ENCODE results near the gene CUTA. TPM values are rescaled to one million over a fixed set of nuclear protein-coding genes. Genes with fewer than 3 reads are reported as not detected.

CUTA gene
- total RNA-seq, 1 experiment from 2014 or later, result 186 TPM

DNA sequence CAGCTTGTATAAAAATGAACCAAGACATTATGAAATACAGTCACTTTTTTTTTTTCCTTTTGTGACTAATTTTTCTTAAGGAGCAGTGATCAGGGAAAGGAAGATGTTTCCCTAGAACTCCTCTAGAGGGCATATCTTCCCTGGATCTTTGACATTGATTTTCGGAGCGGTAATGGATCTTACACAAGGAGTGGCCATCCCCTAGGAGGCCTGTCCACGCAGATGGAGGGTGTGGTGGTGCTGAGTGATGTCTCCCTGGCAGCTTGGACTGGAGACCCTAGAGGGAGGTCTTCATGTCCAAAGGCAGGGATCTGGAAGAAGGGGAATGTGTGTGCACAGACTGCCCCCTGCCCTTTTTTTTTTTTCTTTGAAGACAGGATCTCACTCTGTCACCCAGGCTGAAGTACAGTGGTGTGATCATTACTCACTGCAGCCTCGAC, 33.3 kb downstream of the CUTA start:
- no peak overlapping the region for H3K27ac ChIP-seq (ENCODE audit: low read depth, low read length)
- H3K9me2 ChIP-seq (ENCODE audit: insufficient read depth), result no peaks in the 10 kb centered on the region
- peak overlapping the region; percentile 59 for H2AFZ ChIP-seq (ENCODE audit: low read depth, low read length, poor library complexity, severe bottlenecking)
- TF ChIP-seq, protein P1, sequence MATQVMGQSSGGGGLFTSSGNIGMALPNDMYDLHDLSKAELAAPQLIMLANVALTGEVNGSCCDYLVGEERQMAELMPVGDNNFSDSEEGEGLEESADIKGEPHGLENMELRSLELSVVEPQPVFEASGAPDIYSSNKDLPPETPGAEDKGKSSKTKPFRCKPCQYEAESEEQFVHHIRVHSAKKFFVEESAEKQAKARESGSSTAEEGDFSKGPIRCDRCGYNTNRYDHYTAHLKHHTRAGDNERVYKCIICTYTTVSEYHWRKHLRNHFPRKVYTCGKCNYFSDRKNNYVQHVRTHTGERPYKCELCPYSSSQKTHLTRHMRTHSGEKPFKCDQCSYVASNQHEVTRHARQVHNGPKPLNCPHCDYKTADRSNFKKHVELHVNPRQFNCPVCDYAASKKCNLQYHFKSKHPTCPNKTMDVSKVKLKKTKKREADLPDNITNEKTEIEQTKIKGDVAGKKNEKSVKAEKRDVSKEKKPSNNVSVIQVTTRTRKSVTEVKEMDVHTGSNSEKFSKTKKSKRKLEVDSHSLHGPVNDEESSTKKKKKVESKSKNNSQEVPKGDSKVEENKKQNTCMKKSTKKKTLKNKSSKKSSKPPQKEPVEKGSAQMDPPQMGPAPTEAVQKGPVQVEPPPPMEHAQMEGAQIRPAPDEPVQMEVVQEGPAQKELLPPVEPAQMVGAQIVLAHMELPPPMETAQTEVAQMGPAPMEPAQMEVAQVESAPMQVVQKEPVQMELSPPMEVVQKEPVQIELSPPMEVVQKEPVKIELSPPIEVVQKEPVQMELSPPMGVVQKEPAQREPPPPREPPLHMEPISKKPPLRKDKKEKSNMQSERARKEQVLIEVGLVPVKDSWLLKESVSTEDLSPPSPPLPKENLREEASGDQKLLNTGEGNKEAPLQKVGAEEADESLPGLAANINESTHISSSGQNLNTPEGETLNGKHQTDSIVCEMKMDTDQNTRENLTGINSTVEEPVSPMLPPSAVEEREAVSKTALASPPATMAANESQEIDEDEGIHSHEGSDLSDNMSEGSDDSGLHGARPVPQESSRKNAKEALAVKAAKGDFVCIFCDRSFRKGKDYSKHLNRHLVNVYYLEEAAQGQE (IDR thresholded peaks at IDR 0.05; ENCODE audit: low read depth), result no peak
- TF ChIP-seq ATF3 (IDR thresholded peaks at IDR 0.05), result no peak
- TF ChIP-seq TCF7L2 (IDR thresholded peaks at IDR 0.05; ENCODE audit: borderline replicate concordance, extremely low read depth, insufficient read depth, insufficient read length), result no peak
- peak; percentile 64 for TF ChIP-seq RAD21 (IDR thresholded peaks at IDR 0.05; ENCODE audit: low read depth)
- no peak for TF ChIP-seq ZNF274 (IDR thresholded peaks at IDR 0.05; ENCODE audit: low read depth, low read length)
- TF ChIP-seq ELF1 (IDR thresholded peaks at IDR 0.05; ENCODE audit: borderline replicate concordance, low read depth), result no peak
- TF ChIP-seq, protein P2, sequence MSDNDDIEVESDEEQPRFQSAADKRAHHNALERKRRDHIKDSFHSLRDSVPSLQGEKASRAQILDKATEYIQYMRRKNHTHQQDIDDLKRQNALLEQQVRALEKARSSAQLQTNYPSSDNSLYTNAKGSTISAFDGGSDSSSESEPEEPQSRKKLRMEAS (IDR thresholded peaks at IDR 0.05), result no peak
- TF ChIP-seq ZFX (IDR thresholded peaks at IDR 0.05), result no peak
- no peak for TF ChIP-seq EZH2phosphoT487 (IDR thresholded peaks at IDR 0.05; ENCODE audit: borderline replicate concordance)
- TF ChIP-seq CTCF (IDR thresholded peaks at IDR 0.05 in 2 of 3, conservative IDR thresholded peaks at IDR 0.05 in 1 of 3; ENCODE audit: borderline replicate concordance in 1 of 3, insufficient read depth in 1 of 3, low read depth in 2 of 3, low read length in 2 of 3), result peak; percentile 65 to 71 (median 67); a peak in 5 of 6 replicates
- TF ChIP-seq SRF (IDR thresholded peaks at IDR 0.05; ENCODE audit: low read depth), result no peak
- no peak for TF ChIP-seq YY1 (IDR thresholded peaks at IDR 0.05; ENCODE audit: extremely low read depth, insufficient replicate concordance, low read depth, low read length)
- no peak for TF ChIP-seq POLR2AphosphoS5 (IDR thresholded peaks at IDR 0.05; ENCODE audit: low read depth, low read length)
- TF ChIP-seq, protein P3, sequence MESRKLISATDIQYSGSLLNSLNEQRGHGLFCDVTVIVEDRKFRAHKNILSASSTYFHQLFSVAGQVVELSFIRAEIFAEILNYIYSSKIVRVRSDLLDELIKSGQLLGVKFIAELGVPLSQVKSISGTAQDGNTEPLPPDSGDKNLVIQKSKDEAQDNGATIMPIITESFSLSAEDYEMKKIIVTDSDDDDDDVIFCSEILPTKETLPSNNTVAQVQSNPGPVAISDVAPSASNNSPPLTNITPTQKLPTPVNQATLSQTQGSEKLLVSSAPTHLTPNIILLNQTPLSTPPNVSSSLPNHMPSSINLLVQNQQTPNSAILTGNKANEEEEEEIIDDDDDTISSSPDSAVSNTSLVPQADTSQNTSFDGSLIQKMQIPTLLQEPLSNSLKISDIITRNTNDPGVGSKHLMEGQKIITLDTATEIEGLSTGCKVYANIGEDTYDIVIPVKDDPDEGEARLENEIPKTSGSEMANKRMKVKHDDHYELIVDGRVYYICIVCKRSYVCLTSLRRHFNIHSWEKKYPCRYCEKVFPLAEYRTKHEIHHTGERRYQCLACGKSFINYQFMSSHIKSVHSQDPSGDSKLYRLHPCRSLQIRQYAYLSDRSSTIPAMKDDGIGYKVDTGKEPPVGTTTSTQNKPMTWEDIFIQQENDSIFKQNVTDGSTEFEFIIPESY (IDR thresholded peaks at IDR 0.05; ENCODE audit: extremely low read depth, insufficient replicate concordance, low read length), result no peak
- no peak for TF ChIP-seq SIN3A (IDR thresholded peaks at IDR 0.05; ENCODE audit: low read depth)
- no peaks in the 10 kb centered on the region for H3K79me2 ChIP-seq (ENCODE audit: insufficient read depth, low read length)
- H3K4me3 ChIP-seq (replicated peaks in 1 of 2; ENCODE audit: low read depth in 1 of 2, low read length in 2 of 2), result no peak overlapping the region
- peak; percentile 93 for ATAC-seq
- peak overlapping the region; percentile 43 for H3K4me2 ChIP-seq (ENCODE audit: low read length)
- no peak overlapping the region for H3K9ac ChIP-seq (ENCODE audit: low read length)
- no TSS peak for BruUV-seq (replicated peaks)
- no peaks in the 10 kb centered on the region for H3K9me3 ChIP-seq (ENCODE audit: control insufficient read depth in 1 of 2, insufficient read depth in 1 of 2, low read depth in 1 of 2, low read length in 2 of 2)
- intact Hi-C loops (cut with micrococcal nuclease), result no loop called here
- ChIA-PET POLR2A (no interaction called here), CTCF (no interaction called here), RAD21 (ENCODE audit: low non-redundant PET in 1 of 2, low total read pairs in 2 of 2, uncharacterized antibody in 2 of 2, unreplicated experiment in 2 of 2) (no interaction called here)
- no peaks in the 10 kb centered on the region for H4K20me1 ChIP-seq (ENCODE audit: insufficient read depth)
- DNase-seq (ENCODE audit: low read depth, low spot score), result peak; percentile 72
- peaks cover 0 to 8% of the 10 kb centered on the region in 2 experiments; a peak in 3 of 4 replicates for H3K4me1 ChIP-seq (ENCODE audit: control insufficient read depth in 1 of 2, insufficient read depth in 2 of 2, low read length in 2 of 2)
- no peaks in the 10 kb centered on the region for H3K36me3 ChIP-seq (ENCODE audit: control insufficient read depth in 1 of 2, insufficient read depth in 2 of 2, low read length in 2 of 2)
- H3K27me3 ChIP-seq (ENCODE audit: insufficient read depth, low read length), result no peaks in the 10 kb centered on the region
